Measurements from ENCODE around the gene DPH2. TPM values are rescaled to one million over a fixed set of nuclear protein-coding genes. Genes with fewer than 3 reads are reported as not detected.

Gene DPH2
- total RNA-seq, 2 experiments from 2014 or later, result 10.3 to 12.0 TPM

- Mint-ChIP-seq H3K27ac (no peak overlapping the region), H3K36me3 (ENCODE audit: low read depth) (peaks cover 50% of the 10 kb centered on the region), H3K27me3 (peaks cover 13% of the 10 kb centered on the region), H3K9me3 (no peaks in the 10 kb centered on the region), H3K4me3 (peak overlapping the region; percentile 96), H3K4me1 (ENCODE audit: low read depth) (peaks cover 57% of the 10 kb centered on the region)
- no peak for ATAC-seq (ENCODE audit: poor library complexity)
- Histone ChIP-seq H3K36me3 (ENCODE audit: insufficient read depth, low read length) (peaks cover 25% of the 10 kb centered on the region), H3K4me3 (ENCODE audit: low read length) (no peak overlapping the region), H3K9me3 (ENCODE audit: control insufficient read depth in 1 of 2, insufficient read depth in 1 of 2, low read length in 2 of 2) (no peaks in the 10 kb centered on the region), H3K27me3 (ENCODE audit: control insufficient read depth in 1 of 2, insufficient read depth in 2 of 2, low read length in 2 of 2) (peaks cover 5 to 7% of the 10 kb centered on the region in 2 experiments), H3K4me1 (ENCODE audit: insufficient read depth, low read length) (peaks cover 54% of the 10 kb centered on the region), H3K27ac (ENCODE audit: low read depth in 1 of 2, low read length in 2 of 2) (no peak overlapping the region)
- DNase-seq, result no peak
- ChIA-PET CTCF (no interaction called here), POLR2A (no interaction called here)
- intact Hi-C loops (cut with DNase I, micrococcal nuclease), result loop anchor here in 1 of 2 experiments (5.0 to 10.0 kb wide), 5 partner anchors 377 to 1210 kb away; partner anchors contain the start of genes C1orf50, CDC20, CFAP57 and EBNA1BP2
- TF ChIP-seq, protein P1, sequence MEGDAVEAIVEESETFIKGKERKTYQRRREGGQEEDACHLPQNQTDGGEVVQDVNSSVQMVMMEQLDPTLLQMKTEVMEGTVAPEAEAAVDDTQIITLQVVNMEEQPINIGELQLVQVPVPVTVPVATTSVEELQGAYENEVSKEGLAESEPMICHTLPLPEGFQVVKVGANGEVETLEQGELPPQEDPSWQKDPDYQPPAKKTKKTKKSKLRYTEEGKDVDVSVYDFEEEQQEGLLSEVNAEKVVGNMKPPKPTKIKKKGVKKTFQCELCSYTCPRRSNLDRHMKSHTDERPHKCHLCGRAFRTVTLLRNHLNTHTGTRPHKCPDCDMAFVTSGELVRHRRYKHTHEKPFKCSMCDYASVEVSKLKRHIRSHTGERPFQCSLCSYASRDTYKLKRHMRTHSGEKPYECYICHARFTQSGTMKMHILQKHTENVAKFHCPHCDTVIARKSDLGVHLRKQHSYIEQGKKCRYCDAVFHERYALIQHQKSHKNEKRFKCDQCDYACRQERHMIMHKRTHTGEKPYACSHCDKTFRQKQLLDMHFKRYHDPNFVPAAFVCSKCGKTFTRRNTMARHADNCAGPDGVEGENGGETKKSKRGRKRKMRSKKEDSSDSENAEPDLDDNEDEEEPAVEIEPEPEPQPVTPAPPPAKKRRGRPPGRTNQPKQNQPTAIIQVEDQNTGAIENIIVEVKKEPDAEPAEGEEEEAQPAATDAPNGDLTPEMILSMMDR (IDR thresholded peaks at IDR 0.05), result no peak
Measured at GRCh38 chr1:43977376-43978263, 7.8 kb downstream of the DPH2 start.

GRCh38 chr1:43978264-43978550 lies 8.4 kb downstream of the DPH2 start:
- peaks cover 25% of the 10 kb centered on the region for H3K36me3 ChIP-seq (ENCODE audit: insufficient read depth, low read length)
- H3K27ac ChIP-seq (ENCODE audit: low read depth in 1 of 2, low read length in 2 of 2), result no peak overlapping the region
- no peak for ATAC-seq (ENCODE audit: poor library complexity)
- peak overlapping the region; percentile 96 for H3K4me3 Mint-ChIP-seq
- H3K27me3 ChIP-seq (ENCODE audit: control insufficient read depth in 1 of 2, insufficient read depth in 2 of 2, low read length in 2 of 2), result peaks cover 5 to 7% of the 10 kb centered on the region in 2 experiments
- no peak for DNase-seq
- intact Hi-C loops (cut with DNase I, micrococcal nuclease), result loop anchor here in 1 of 2 experiments (5.0 to 10.0 kb wide), 5 partner anchors 377 to 1211 kb away; partner anchors contain the start of genes C1orf50, CDC20, CFAP57 and EBNA1BP2
- ChIA-PET POLR2A (interaction anchor here (0.9 kb wide), 1 partner anchor 31 kb away, joined by 3 read pairs; no protein-coding TSS in a partner anchor), CTCF (no interaction called here)
- H3K4me3 ChIP-seq (ENCODE audit: low read length), result no peak overlapping the region
- peaks cover 53% of the 10 kb centered on the region for H3K4me1 Mint-ChIP-seq (ENCODE audit: low read depth)
- H3K27ac Mint-ChIP-seq, result no peak overlapping the region
- peaks cover 50% of the 10 kb centered on the region for H3K36me3 Mint-ChIP-seq (ENCODE audit: low read depth)
- no peaks in the 10 kb centered on the region for H3K9me3 ChIP-seq (ENCODE audit: control insufficient read depth in 1 of 2, insufficient read depth in 1 of 2, low read length in 2 of 2)
- TF ChIP-seq, protein P1 (IDR thresholded peaks at IDR 0.05), result no peak
- H3K4me1 ChIP-seq (ENCODE audit: insufficient read depth, low read length), result peaks cover 54% of the 10 kb centered on the region
- H3K27me3 Mint-ChIP-seq, result peaks cover 13% of the 10 kb centered on the region
- H3K9me3 Mint-ChIP-seq, result no peaks in the 10 kb centered on the region

- Mint-ChIP-seq H3K36me3 (ENCODE audit: low read depth) (peaks cover 50% of the 10 kb centered on the region), H3K9me3 (no peaks in the 10 kb centered on the region), H3K27me3 (peaks cover 13% of the 10 kb centered on the region), H3K4me3 (peak within 1 kb of the TSS; percentile 96), H3K27ac (no peak within 1 kb of the TSS), H3K4me1 (ENCODE audit: low read depth) (peaks cover 48% of the 10 kb centered on the region)
- Histone ChIP-seq H3K27ac (ENCODE audit: low read depth in 1 of 2, low read length in 2 of 2) (no peak within 1 kb of the TSS), H3K9me3 (ENCODE audit: control insufficient read depth in 1 of 2, insufficient read depth in 1 of 2, low read length in 2 of 2) (no peaks in the 10 kb centered on the region), H3K27me3 (ENCODE audit: control insufficient read depth in 1 of 2, insufficient read depth in 2 of 2, low read length in 2 of 2) (peaks cover 5 to 7% of the 10 kb centered on the region in 2 experiments), H3K4me1 (ENCODE audit: insufficient read depth, low read length) (peaks cover 51% of the 10 kb centered on the region), H3K36me3 (ENCODE audit: insufficient read depth, low read length) (peaks cover 25% of the 10 kb centered on the region), H3K4me3 (ENCODE audit: low read length) (peak within 1 kb of the TSS; percentile 43)
- ChIA-PET CTCF (no interaction called here), POLR2A (interaction anchor here (0.9 kb wide), 1 partner anchor 31 kb away, joined by 3 read pairs; no protein-coding TSS in a partner anchor)
- DNase-seq (peak in 7 of 14 experiments; percentile 15 to 61 (median 38)), ATAC-seq (ENCODE audit: poor library complexity) (no peak)
- TF ChIP-seq, protein P1 (IDR thresholded peaks at IDR 0.05), result no peak
- intact Hi-C loops (cut with DNase I, micrococcal nuclease), result loop anchor here in 1 of 2 experiments (5.0 to 10.0 kb wide), 5 partner anchors 376 to 1211 kb away; partner anchors contain the start of genes C1orf50, CDC20, CFAP57 and EBNA1BP2
Measured at GRCh38 chr1:43978551-43979260, 8.9 kb downstream of the DPH2 start, which contains the start of gene B4GALT2. Gene B4GALT2, plus strand, starts transcription at chr1:43979210. Its CDS starts 1,951 bp downstream, at chr1:43981161.

Measured in CD4-positive, alpha-beta T cell (primary cell).